Measurements from ENCODE around the gene SLC66A2.

SLC66A2 gene

GRCh38 chr18:79921984-79922965, 29.2 kb downstream of the SLC66A2 start:
- no peak for DNase-seq (ENCODE audit: low read depth, low spot score)

DNA sequence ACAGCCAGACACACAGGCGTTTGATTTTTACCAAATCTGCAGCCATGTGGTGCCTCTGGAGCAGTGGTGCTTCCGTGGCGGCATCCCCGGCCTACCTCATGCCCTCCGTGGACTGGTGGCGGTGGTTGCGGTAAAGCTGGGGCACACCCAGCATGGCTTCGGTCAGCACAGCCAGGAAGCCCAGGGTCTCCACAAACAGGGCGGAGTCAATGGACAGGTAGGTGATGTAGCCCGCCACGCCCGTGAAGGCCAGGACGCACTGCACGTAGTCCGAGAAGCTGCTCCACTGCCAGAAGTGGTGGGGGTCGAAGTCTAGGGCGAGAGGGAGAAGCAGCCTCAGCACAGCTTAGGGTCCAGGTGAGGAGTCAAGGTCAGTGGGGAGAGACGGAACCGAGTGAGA, 32.4 kb downstream of the SLC66A2 start:
- no peak for DNase-seq (ENCODE audit: low read depth, low spot score)

DNA sequence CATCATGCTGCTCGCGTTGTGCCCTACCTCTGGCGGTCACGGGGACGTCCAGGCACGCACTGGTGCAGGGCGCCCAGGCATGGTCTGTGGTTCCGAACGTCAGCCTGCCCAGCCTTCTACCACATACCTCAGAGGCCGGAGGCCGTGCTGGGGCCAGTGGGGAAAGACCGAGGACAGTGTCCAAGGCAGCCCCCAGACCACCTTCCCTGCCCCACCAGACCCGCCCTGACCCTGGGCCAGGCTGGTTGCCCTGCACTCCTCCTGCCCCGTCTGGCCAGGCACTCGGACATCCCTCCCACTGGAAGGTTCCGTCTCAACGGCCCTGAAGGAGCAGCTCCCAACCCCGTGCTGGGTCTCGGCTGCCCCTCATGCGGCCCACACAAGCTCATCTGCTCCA, 32.8 kb downstream of the SLC66A2 start:
- no peak for DNase-seq (ENCODE audit: low read depth, low spot score)

DNA sequence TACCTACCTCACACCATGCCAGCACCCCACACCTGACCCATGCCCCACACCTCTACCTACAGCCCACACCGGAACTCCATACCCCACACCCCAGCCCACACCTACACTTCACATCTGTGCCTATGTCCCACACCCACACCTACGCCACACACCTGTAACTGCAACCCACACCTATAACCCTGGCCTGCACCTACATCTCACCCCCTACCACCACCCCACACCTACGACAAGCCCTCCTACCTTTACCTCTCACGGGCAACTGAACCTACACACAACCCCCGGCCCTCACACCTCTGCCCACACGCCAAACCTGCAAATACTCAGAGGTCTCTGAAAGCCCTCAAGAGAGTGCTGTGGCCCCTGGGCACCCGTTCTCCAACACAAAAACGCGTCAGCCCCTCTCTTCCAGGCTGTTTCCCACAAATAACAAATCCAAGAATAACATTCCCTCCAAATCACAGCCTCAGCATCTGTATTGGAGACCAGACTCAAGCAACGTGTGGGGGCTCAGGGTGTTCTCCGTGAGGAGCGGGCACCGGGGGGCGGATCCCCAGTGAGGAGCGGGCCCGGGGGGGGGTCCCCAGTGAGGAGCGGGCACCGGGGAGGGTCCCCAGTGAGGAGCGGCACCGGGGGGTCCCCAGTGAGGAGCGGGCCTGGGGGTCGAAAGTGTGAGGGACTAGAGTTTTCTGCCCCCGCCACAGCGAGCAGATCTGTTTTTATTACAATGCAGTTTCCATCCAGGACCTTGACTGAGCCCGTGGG, 33.4 kb downstream of the SLC66A2 start:
- DNase-seq (ENCODE audit: low read depth, low spot score): no peak

DNA sequence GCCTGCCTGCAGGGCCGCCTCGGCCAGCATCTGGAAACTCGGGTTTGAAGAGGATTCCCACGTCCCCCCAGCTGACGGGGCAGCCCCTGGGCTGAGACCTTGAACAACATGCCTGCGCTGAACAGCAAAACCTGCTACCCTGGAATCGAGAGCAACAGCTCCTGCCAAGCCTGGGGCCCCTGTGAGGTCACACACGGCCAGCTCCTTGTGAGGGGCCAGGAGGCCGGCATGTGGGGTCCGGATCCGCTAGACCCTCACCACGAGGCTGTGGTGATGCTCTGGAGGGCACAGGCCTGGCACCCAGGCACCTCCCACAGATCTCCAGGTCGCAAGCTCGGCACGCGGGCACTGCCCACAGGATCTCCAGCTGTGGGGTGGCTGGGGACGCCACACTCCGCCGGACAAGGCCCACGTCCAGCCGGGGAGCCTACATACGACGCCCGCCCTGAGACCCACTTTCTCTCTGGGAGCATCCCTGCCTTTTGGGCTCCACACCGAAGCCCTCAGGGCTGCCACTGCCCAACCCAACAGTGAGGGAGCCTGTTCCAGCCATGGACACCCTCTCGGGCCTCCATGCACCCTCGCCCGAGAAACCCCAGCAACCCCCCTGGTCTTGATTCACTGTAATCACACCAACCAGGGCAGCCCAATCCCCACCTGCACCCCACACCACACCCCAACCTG, 34.1 kb downstream of the SLC66A2 start:
- no peak for DNase-seq (ENCODE audit: low read depth, low spot score)

DNA sequence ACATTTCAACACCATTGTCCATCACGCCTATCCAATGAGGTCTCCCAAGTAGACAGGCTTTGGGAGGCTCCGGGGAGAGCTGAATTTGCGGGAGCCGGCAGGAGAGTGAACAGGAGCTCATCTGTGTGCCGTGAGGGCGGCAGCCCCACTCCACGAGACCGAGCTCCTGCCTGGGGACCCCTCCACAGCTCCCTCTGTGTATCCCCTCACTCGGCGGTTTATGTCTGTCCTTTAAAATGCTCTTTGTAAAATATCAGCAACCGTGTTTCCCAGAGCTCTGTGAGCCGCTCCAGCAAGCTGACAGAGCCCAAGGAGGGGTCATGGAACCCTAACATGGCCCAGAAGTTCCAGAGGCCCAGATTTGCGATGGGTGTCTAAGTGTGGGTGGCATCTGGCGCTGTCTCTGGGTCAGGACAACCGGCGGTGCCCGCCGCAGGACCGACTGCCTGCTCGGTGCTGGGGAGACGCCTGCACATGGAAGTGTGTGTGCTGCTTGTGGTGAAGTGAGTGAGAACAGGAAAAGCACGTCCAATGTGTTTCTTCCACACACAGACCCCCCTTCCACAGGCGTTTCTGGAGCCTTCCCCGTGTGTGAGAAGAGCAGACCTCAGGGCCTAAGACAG, 34.8 kb downstream of the SLC66A2 start:
- no peak for DNase-seq (ENCODE audit: low read depth, low spot score)

GRCh38 chr18:79916128-79916494, 35.3 kb downstream of the SLC66A2 start:
- DNase-seq (ENCODE audit: low read depth, low spot score): no peak

- no peak for DNase-seq (ENCODE audit: low read depth, low spot score)
Observed at GRCh38 chr18:79915161-79916127, 36.0 kb downstream of the SLC66A2 start.

DNA sequence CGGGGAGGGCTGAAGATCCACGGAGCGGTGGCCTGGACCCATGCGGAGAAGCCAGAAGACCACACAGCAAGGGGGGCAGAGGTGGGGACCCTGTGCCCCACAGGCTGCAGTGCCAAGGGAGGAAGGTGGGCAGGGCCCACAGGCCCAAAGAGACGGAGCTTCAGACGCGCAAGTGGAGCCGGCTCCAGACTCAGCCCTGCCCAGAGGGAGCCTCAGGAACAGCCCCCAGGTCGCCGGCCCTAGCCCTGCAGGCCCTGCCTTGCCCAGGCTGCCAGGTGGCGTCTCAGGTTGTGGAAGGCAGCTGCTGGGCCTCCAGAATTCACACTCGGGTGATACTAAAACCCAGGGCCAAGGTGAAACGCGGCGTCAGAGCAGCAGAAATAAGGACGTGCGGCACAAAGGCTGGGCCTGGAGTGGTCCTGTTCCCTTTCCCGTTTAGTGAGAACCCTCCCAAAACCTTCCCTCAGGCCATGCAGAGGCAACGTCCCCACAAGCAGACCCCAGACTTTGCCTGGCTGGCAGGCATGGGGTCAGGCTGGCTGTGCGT, 36.8 kb downstream of the SLC66A2 start:
- no peak for DNase-seq (ENCODE audit: low read depth, low spot score)

GRCh38 chr18:79912994-79913831, 38.2 kb downstream of the SLC66A2 start:
- no peak for DNase-seq (ENCODE audit: low read depth, low spot score)

GRCh38 chr18:79912409-79912991, 39.0 kb downstream of the SLC66A2 start:
- peak; percentile 59 for DNase-seq (ENCODE audit: low read depth, low spot score)

- no peak for DNase-seq (ENCODE audit: low read depth, low spot score)
Observed at GRCh38 chr18:79911344-79912270, 39.8 kb downstream of the SLC66A2 start.

DNA sequence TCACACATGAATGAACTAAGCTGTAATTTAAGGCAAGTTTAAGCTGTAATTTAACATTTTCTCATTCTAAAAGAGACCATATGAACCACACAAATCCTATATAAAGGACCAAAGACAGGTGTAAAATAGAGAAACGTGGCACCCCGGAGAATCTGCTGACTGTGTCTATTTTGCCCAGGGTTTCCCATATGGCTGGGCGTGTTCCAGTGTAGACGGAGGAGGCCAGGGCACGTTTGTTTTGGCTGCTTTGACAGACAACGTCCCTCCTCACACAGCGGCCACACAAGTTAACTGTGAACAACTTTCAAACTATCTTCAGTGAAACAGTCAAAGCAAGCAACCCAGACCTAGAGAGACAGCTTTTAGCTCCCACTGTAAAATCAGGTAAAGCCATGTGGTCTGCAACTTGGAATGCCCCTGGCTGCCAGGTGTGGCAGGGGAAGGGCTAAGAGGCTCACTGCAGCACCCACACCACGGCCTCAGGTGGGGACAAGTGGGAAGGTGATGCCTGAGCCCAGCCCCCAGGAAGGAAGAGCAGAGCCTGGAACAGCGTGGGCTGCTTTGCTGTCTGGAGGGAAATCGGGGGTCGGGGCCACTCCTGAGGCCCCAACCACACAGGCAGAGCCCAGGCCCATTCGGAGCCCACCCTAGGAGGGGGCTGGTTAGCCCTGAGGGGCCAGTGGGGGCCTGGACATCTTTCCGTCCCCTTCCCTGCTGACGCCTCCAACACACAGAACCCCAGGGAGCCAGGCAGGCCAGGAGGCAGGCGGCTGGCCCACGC, 40.7 kb downstream of the SLC66A2 start:
- no peak for DNase-seq (ENCODE audit: low read depth, low spot score)

DNA sequence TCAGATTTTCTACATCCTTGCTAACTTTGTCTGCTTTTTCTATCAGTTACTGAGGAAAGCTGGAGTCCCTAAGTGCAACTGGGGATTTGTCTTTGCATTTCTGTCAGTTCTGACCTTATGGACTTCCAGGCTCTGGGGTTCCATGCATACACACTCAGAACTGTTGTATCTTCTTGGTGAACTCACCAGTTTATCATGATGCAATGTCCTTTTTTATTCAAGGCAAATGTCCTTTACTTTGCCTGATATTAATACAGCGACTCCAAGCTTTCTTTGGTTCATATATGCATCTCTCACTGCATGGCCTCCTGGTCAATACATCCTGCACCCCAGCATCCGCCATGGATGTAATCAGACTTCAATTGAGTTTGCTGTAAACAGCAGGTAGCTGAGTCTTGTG, 44.7 kb downstream of the SLC66A2 start:
- DNase-seq (ENCODE audit: low read depth, low spot score): no peak

DNA sequence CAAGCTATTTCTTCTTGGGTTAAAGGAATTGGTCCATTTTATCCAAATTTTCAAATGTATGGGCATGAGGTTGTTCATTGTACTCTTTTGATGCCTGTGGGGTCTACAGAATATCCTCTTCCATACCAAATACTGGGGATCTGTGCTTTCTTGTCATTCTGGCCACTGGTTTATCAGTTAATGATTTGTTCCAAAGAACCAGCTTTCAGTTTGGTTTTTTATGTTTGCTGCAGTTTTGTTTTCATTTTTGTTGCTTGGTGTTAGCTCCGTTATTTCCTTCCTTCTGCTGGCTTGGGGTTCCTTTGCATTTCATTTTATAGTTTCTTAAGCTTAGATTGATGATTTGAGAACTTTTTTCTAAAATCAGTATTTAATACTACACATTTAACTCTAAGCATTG, 45.5 kb downstream of the SLC66A2 start:
- DNase-seq (ENCODE audit: low read depth, low spot score): no peak

DNA sequence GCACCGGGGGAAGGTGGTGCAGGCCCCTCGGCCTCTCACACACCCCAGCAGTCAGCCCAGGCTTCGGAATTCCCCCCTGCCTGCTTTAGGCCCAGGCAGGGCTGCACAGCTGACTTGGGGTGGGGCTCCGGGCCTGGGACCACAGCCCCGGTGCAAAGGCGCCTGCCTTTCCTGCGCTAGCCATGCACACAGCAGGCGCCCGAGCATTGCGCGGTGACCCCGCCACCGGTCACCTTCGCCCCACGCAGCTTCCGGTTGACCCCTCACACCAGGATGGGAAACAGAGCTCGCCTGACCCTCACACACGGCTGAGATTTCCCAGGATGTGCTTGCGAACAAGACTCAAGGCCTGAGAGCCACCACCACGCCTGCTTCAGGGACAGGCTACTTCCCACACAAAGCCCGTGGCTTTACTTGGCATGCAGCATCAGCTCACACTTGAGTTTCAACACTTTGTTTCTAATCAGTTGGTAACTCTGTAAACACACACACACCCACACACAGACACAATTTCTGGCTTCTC, 46.0 kb downstream of the SLC66A2 start:
- peak; percentile 32 for DNase-seq (ENCODE audit: low read depth, low spot score)

Measured in astrocyte of the hippocampus (primary cell).